Measurements from ENCODE around the gene HLTF. TPM values are rescaled to one million over a fixed set of nuclear protein-coding genes. Genes with fewer than 3 reads are reported as not detected.
A peak's percentile ranks its signal among the peaks of the same experiment; 100 is the strongest.

HLTF gene
- total RNA-seq, 1 donor from 2014 or later, result 22.6 TPM

GRCh38 chr3:149018247-149018646, 68.1 kb downstream of the HLTF start:
- no peak for DNase-seq (ENCODE audit: low spot score)

DNA sequence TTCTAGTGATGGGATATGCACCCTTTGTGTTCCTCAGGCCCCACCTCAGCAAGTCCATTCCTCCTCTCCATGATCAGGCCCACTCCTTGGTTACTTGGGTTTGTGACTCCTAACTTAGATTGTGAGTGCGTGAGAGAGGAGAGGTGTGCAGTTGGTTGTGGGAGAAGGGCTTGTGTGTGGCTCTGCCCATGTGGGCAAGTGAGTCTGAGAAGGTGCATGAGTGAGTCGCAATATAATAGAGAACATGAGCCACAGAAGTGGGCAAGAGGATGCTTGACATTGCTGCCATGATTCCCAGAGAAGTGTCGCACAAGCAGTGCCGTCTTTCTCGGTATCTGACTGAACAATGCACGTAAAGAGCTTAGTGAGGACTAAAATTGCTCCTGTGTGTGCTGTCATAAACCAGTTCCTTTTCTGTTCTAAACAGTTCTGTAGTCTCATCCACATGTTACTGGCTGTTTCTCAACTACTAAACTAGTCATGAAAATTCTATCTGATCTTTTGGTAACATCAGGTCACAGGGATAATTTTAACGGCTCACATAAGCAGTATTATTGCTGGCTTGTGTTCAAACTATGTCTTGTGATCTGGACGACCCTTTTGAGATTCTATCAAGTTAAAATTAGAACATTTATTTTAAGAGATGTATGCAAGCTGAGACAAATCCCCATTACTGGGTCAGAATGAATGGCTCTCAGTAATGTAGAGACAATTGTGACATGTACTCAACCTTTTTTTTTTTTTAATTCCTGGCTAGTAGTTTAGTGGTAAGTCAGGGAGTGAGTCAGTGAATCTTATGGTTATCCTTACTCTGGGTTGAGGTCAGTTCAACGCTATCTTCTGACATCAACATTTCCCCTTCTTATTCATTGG, 69.4 kb downstream of the HLTF start:
- no peak for DNase-seq (ENCODE audit: low spot score)

GRCh38 chr3:149016242-149016641, 70.1 kb downstream of the HLTF start:
- DNase-seq (ENCODE audit: low spot score), result no peak

DNA sequence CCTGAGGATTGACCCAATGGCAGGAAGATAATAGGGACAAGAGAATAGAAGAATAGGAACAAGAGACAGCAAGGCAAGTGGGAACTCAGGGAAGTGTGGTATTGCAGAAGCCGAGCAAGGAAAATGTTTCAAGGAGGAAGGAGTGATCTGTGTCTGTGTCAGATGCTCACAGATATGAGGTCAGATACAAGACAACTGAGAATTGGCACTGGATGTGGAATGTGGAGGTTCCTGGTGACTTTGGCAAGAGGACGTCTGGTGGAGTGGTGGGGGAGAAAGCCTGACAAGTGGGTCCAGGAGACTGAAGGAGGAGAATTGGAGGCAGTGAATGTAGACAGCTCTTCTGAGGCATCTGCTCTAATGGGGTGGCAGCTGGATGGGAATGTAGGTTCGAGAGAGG, 70.9 kb downstream of the HLTF start:
- no peak for DNase-seq (ENCODE audit: low spot score)

DNA sequence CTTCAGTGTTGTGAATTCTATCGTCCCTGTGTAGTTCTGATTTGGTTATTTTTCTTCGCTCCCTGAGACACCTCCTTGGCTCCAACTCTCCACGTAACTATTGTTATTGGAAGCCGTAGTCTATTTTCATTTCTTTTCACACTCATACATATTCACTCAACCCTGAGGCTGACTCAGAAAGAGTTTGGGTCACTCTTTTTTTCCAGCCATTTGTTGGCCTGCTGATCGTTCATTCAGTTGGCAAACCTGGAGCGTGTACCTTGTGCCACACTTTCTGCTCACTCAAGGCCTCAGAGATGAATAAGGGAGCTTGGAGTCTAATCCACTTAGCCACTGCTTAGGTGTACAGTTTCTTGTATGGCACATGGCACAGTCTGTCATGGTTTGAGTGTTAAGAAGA, 72.6 kb downstream of the HLTF start:
- DNase-seq (ENCODE audit: low spot score), result no peak

GRCh38 chr3:149011676-149012075, 74.7 kb downstream of the HLTF start:
- DNase-seq (ENCODE audit: low spot score), result no peak

- DNase-seq (ENCODE audit: low spot score), result no peak
Observed at GRCh38 chr3:149010966-149011365, 75.4 kb downstream of the HLTF start.

DNA sequence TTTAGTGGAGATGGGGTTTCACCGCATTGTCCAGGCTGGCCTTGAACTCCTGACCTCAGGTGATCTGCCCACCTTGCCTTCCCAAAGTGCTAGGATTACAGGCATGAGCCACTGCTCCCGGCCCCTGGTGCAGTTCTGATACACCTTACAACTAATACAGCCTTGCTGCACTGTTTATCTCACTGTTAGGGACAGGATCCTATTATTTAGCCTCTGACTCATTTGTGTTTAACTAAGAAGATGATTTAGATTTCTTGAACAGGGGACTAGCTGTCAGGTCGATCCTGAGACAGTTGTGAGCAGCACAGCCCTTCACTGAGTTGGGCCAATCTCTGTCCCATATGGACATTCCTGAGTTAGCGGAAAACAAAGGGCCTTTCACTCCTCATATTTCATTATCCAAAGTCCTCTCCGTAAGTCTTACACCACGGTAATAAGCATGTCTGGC, 75.8 kb downstream of the HLTF start:
- no peak for DNase-seq (ENCODE audit: low spot score)

DNA sequence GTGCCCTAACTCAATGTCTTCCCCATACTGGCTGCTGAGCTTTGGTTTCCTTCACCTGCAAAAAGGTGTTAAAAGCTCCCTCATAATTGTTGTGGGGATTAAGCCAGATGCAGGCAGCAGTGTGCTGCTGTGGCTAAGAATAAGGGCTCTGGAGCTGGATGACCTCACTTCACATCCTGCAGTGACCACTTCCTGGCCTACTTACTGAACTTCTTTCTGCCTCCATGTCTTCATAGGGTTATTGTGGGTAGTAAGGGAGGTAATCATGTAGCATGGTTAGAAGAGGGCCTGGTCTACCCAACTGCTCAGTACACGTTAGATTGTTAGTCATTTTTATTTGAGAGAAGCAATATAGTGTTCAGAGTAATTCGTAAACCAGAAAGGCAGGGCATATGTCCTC, 76.6 kb downstream of the HLTF start:
- DNase-seq (ENCODE audit: low spot score), result peak; percentile 18

DNA sequence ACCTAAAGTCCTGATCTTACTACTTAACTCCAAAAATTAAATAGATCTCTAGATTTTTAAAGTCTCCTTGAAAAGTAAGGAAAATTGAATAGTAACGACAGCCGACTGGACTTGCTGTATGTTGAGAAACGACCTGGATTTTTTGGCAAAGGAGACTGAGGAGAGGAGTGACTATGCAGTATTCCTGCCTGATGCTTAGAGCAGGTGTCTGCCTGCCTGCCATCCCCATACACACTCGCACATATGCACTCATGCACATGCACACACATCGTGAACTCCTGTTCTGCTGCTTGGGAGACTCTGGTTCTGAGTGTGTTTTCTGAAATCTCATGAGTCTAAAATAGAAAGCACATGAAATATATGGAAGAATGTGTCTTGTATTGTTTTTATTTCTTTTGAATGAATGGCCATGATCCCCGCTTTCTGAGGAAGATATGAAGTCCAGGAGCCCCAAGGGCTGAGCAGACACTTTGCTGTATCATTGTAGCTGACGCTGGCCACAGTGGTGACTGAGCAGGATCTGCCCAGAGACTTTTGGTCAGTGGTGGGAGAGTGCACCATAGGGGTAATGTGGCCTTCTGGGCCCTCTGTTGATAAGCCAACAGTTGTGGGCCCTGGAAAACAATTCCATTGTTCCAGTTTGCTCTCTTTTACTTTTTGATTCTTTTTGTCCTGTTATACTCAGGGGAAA, 78.6 kb downstream of the HLTF start:
- no peak for DNase-seq (ENCODE audit: low spot score)

GRCh38 chr3:149005416-149005815, 80.9 kb downstream of the HLTF start:
- no peak for DNase-seq (ENCODE audit: low spot score)

- no peak for DNase-seq (ENCODE audit: low spot score)
Observed at GRCh38 chr3:149004622-149005021, 81.7 kb downstream of the HLTF start.

DNA sequence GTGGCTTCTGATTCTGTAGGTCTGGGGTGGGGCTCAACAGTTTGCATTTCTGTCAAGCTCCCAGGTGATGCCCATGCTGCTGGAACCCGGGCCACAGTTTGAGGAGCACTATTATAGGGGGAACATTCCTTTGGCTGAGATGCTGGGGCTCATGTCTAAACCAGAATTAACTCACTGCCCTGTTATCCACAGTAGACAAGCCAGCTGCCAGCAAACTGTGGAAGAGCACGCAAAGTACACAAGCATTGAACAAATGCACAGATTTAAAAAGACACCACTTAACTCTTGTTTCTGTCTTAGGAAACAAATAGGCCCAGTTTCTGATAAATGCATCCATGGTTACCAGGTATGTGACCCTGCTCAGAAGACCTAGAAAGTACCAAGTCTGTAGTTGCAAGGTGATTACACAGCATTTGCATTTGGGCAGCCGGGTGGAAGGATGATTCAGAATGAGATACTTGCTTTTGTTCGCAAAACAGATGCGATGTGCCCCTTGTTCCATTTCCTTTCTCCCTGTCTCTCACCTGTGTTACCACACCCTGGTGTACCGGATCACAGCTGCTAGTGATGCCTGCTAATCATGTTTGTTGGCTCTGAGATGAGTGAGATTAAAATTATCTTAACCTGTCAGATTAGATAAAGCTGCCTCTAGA, 82.6 kb downstream of the HLTF start:
- DNase-seq (ENCODE audit: low spot score), result no peak

DNA sequence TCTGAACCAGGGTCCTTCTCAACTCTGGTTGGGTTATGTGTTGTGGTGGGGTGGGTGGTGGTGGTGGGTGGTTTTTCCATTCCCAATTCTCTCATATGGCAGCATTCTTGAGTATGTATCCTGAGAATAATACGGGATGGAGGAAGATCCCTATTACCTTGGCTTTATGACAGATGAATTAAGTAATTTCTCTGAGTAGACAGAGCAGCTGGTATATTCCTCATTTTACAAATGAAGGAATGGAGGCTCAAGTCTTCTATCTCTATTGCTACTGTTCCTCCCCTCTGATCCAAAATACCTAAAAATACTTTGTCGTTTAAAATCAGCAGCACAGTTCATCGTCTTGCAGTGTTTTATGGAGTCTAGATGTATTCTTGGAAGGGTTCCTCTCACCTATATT, 84.6 kb downstream of the HLTF start:
- DNase-seq (ENCODE audit: low spot score), result no peak

- no peak for DNase-seq (ENCODE audit: low spot score)
Observed at GRCh38 chr3:149000206-149000745, 86.1 kb downstream of the HLTF start.

DNA sequence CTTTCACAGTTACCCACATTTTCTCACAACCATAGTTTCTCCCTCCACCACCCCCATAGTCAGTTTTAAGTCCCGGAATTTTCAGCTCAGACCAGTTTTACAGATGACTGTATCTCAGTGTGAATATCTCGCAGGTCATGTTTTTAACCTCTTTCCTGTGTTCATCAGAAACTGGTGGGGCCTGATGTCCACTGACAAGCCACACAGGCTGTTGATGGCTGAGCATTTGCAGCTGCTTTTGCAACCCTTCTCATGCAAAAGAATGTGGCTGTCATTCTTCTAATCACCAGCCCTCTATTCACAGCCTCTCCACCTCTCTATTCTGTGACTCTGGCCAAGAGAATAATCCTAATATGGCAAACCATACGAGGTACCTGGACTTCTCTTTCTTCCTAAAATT, 86.5 kb downstream of the HLTF start:
- no peak for DNase-seq (ENCODE audit: low spot score)

GRCh38 chr3:148998715-148999423, 87.5 kb downstream of the HLTF start:
- DNase-seq (ENCODE audit: low spot score), result no peak

GRCh38 chr3:148998297-148998696, 88.0 kb downstream of the HLTF start:
- no peak for DNase-seq (ENCODE audit: low spot score)

- DNase-seq (ENCODE audit: low spot score), result no peak
Observed at GRCh38 chr3:148997623-148998022, 88.7 kb downstream of the HLTF start.

DNA sequence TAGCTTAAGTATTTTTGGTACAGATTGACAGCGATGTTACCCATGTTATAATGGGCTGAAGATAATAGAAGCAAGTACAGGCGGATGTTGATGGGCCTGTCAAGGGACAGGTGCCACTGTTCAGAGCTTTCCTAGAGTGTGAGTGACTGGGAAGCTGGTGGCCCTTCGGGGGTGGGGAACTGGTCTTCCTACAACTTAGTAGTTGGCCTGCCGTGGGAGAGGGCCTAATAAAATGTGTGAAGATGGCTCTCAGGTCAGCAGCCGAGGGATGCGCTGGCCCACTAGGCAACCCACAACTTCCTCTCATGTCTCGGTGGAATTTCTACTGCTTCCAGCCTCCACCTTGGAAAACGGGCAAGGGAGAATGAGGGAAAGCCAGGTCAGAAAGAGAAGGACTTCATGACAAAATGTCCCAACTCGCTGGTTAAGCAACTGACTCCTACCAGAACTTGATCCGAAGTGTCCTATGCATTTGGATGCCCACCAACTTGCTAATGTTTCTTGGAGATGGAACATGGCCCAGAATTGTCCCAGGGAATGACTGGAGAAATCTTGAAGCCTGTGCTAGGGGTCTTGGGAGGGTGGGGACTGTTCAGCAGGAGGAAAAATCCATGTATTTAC, 93.6 kb downstream of the HLTF start:
- DNase-seq (ENCODE audit: low spot score), result no peak

- DNase-seq (ENCODE audit: low spot score), result peak; percentile 21
Observed at GRCh38 chr3:148992027-148992634, 94.2 kb downstream of the HLTF start.
